GM12873 (cell line): Measurements from ENCODE around the gene TMEM92.

Experiments
- CTCF ChIP-seq: IDR thresholded peaks from 2 replicates; pipeline ENCODE4 v1.5.1; 2012; ENCODE audit warnings: low read depth, mild to moderate bottlenecking, moderate library complexity, low read length, control low read depth; ENCODE audit not compliant: insufficient read depth; ENCODE audit errors: missing control alignments

TMEM92 gene

DNA sequence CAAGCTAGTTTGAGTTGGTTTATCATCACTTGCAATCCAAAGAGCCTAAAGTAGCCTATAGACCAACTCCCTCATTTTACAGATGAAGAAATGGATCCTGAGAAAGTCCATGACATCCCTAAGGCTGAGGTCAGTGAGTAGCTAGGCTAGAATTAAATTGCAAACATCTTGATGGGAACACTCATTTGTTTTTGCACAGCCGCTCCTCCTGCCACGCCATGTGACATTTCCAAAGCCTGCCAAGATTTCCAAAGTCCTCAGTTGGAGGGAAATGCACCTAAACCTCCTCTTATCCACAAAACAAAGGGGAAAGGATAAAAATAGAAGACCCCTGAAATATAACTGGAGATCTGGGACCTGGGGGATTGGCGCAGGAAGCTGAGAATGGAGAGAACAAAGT lies 15.0 kb downstream of the TMEM92 start:
- TF ChIP-seq CTCF = no peak

GRCh38 chr17:50289991-50290702 lies 15.9 kb downstream of the TMEM92 start:
- no peak for TF ChIP-seq CTCF

GRCh38 chr17:50290933-50291332 lies 16.7 kb downstream of the TMEM92 start:
- no peak for TF ChIP-seq CTCF

DNA sequence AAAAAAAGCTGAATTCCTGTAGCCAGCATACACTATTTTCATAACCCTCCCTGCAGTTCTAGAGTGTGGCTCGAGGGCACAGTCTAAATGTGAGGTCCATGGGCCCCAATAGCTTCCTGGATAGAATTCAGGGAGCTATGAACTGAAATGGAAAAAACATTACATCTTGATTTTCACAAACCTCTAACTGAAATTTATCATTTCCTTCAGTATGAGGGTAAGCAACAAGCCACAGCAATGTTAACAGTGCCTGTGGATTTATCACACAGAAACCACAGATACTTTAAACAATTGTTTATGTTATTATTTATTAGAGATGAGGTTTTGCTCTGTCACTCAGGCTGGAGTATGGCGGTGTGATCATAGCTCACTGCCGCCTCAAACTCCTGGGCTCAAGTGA lies 18.2 kb downstream of the TMEM92 start:
- TF ChIP-seq CTCF = no peak

DNA sequence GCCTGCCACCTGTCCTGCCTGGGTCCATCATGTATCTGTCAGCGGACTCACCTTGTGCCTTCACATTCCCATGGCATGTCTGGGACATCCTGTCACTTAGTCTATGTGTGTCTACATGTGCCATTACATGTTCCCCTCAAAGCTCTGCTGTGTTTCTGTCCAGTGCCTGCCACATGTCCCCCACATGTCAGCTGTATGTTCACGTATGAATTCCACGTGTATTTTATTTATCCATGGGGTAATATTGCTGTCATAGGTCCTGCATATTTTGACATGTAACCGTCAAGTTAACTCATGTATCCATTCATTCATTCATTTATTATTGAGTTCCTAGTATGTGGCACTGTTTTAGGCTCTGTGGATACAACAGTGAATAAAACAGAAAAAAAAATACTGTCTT lies 20.8 kb downstream of the TMEM92 start:
- no peak for TF ChIP-seq CTCF

DNA sequence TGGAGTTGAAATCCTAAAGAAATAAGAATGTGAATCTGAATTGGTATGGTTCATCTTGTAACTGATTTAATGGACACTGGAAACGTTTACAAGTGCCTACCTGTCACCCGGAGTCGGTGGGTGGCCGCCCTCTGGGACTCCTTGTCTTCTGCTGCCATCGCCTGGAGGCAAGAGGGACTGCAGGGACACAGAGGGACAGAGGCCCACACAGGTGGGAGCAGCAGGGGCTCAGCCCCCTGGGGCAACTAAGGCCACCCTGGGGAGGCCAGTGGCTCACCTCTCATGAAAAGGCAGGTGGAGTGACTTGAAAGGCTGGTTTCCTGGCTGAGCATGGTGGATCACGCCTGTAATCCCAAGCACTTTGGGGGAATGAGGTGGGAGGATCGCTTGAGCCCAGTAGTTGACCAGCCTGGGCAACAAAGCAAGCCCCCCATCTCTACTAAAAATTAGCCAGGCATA lies 23.2 kb downstream of the TMEM92 start:
- peak; percentile 97 for TF ChIP-seq CTCF

DNA sequence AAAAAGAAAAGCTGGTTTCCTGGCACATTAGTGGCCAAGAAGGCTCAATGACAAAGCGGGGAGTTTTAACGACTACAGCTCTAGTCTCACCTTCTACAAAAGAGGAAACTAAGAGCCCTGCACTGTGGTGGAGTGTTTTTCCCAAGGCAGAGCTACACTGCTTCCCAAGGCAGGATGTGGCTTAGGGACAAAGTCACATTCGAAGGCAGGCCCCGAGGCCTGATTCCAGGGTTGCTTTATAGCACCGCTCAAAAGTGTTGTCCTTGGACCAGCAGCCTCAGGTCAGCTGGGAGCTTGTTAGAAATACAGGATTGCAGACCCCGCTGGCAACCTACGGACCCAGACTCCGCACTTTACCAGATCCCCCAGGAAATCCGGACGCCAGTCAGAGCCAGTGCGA lies 23.8 kb downstream of the TMEM92 start:
- no peak for TF ChIP-seq CTCF
